NCI-H146 (cell line): ENCODE measurements around the gene PRRG1.
"Not testable (repeated sequence)": the region's sequence is repeated elsewhere in the genome, so short reads cannot be mapped to it uniquely, and the experiment has no call there.

Experiments
- DNase-seq: peaks from one replicate; lab custom pipeline; 2025; lab: John Stamatoyannopoulos, UW

The PRRG1 gene

GRCh38 chrX:37349221-37350033, at the start of gene PRRG1:
TSS of gene PRRG1 (plus strand) at chrX:37349364. CDS start at chrX:37406250, 56,886 bp downstream.
- peak; percentile 18 for DNase-seq

- DNase-seq, result no peak
Measured at GRCh38 chrX:37302569-37302968, 46.6 kb upstream of the PRRG1 start.

- not testable (repeated sequence) for DNase-seq
Measured at GRCh38 chrX:37305238-37305637, 43.9 kb upstream of the PRRG1 start.

GRCh38 chrX:37314531-37314930, 34.6 kb upstream of the PRRG1 start:
- DNase-seq, result no peak

GRCh38 chrX:37315511-37316248, 33.5 kb upstream of the PRRG1 start:
- DNase-seq, result no peak

- no peak for DNase-seq
Measured at GRCh38 chrX:37320541-37321203, 28.5 kb upstream of the PRRG1 start.

- DNase-seq, result no peak
Measured at GRCh38 chrX:37330642-37331041, 18.5 kb upstream of the PRRG1 start.

- DNase-seq, result no peak
Measured at GRCh38 chrX:37331546-37331945, 17.6 kb upstream of the PRRG1 start.

- no peak for DNase-seq
Measured at GRCh38 chrX:37332055-37332454, 17.1 kb upstream of the PRRG1 start.

GRCh38 chrX:37332987-37333658, 16.0 kb upstream of the PRRG1 start:
- no peak for DNase-seq

- DNase-seq, result no peak
Measured at GRCh38 chrX:37347420-37347819, 1.7 kb upstream of the PRRG1 start.

- DNase-seq, result no peak
Measured at GRCh38 chrX:37348231-37348970, 763 bp upstream of the PRRG1 start.

- no peak for DNase-seq
Measured at GRCh38 chrX:37348971-37349220, 268 bp upstream of the PRRG1 start.

GRCh38 chrX:37350034-37350365, 836 bp downstream of the PRRG1 start:
- no peak for DNase-seq

- no peak for DNase-seq
Measured at GRCh38 chrX:37353646-37354045, 4.5 kb downstream of the PRRG1 start.

- no peak for DNase-seq
Measured at GRCh38 chrX:37357436-37357835, 8.3 kb downstream of the PRRG1 start.

- no peak for DNase-seq
Measured at GRCh38 chrX:37361596-37361995, 12.4 kb downstream of the PRRG1 start.

- no peak for DNase-seq
Measured at GRCh38 chrX:37364666-37365065, 15.5 kb downstream of the PRRG1 start.

GRCh38 chrX:37367946-37368345, 18.8 kb downstream of the PRRG1 start:
- DNase-seq, result no peak

GRCh38 chrX:37370499-37371141, 21.5 kb downstream of the PRRG1 start:
- DNase-seq, result no peak

- no peak for DNase-seq
Measured at GRCh38 chrX:37371578-37371991, 22.4 kb downstream of the PRRG1 start.
